PC-3 (cell line): ENCODE measurements around the gene SCGB1D4. TPM values are rescaled to one million over a fixed set of nuclear protein-coding genes. Genes with fewer than 3 reads are reported as not detected.
"Not testable (repeated sequence)": the region's sequence is repeated elsewhere in the genome, so short reads cannot be mapped to it uniquely, and the experiment has no call there.

ENCODE experiments used
- ATAC-seq: fragments of 200-7000 bp; cut with Tn5 transposase; 2 replicates; pipeline ENCODE4 v1.9.1; 2020; ENCODE audit warnings: mild to moderate bottlenecking, moderate library complexity
- Bru-seq: library from RNA; stranded (reverse); fragments of 400-500 nt; gene quantifications from one replicate; lab custom pipeline; 2021; lab: Mats Ljungman, UMichigan
- BruChase-seq, 2 experiments: library from RNA; stranded (reverse); fragments of 400-500 nt; gene quantifications; one replicate each; lab custom pipeline; 2021; lab: Mats Ljungman, UMichigan
- BruUV-seq: library from RNA; stranded (reverse); fragments of 400-500 nt; replicated peaks from 2 replicates; lab custom pipeline; 2021; lab: Mats Ljungman, UMichigan
- CTCF ChIA-PET: fragments of 300-600 bp; sonication (Branson Sonifier 250); formaldehyde crosslinking; loops from one replicate; lab custom pipeline; 2022; ENCODE audit warnings: antibody characterized with exemption; lab: Charles Lee
- POLR2A ChIA-PET: fragments of 300-600 bp; sonication (Branson Sonifier 250); formaldehyde crosslinking; loops from one replicate; lab custom pipeline; 2022; ENCODE audit warnings: antibody characterized with exemption; ENCODE audit not compliant: unreplicated experiment; lab: Charles Lee
- DNase-seq: peaks from one replicate; pipeline ENCODE4 v3.0.0-alpha.2; 2015
- H2AFZ ChIP-seq: fragments of 300-600 bp; sonication (generic); 2 replicates; pipeline ENCODE4 v1.6.0; 2016; ENCODE audit warnings: antibody characterized with exemption, low read length
- H3F3A ChIP-seq: fragments of 300-600 bp; sonication (generic); one replicate; pipeline ENCODE4 v1.6.0; 2017; ENCODE audit warnings: antibody characterized with exemption, low read length, control low read depth, mild to moderate bottlenecking; ENCODE audit not compliant: unreplicated experiment
- H3K27ac ChIP-seq: fragments of 300-600 bp; sonication (generic); 2 replicates; pipeline ENCODE4 v1.5.1; 2016; ENCODE audit warnings: mild to moderate bottlenecking, low read length
- H3K27me3 ChIP-seq: fragments of 300-600 bp; sonication (generic); 2 replicates; pipeline ENCODE4 v1.6.1; 2016; ENCODE audit warnings: low read length, mixed read lengths
- H3K36me3 ChIP-seq: fragments of 300-600 bp; sonication (generic); 2 replicates; pipeline ENCODE4 v1.6.1; 2016; ENCODE audit warnings: low read depth, mixed run types, low read length, mixed read lengths
- H3K4me1 ChIP-seq: fragments of 300-600 bp; sonication (generic); 2 replicates; pipeline ENCODE4 v1.5.1; 2016; ENCODE audit warnings: low read length; ENCODE audit not compliant: insufficient read depth
- H3K4me2 ChIP-seq: fragments of 300-600 bp; sonication (generic); 2 replicates; pipeline ENCODE4 v1.6.0; 2016; ENCODE audit warnings: low read length
- H3K4me3 ChIP-seq: fragments of 300-600 bp; sonication (generic); 2 replicates; pipeline ENCODE4 v1.5.1; 2016; ENCODE audit warnings: mild to moderate bottlenecking, low read length, mixed read lengths
- H3K79me2 ChIP-seq: fragments of 300-600 bp; sonication (generic); 2 replicates; pipeline ENCODE4 v1.6.1; 2017; ENCODE audit warnings: low read length, mixed read lengths
- H3K9ac ChIP-seq: fragments of 300-600 bp; sonication (generic); 2 replicates; pipeline ENCODE4 v1.6.0; 2016; ENCODE audit warnings: mild to moderate bottlenecking, low read length
- H3K9me2 ChIP-seq: fragments of 300-600 bp; sonication (generic); replicated peaks from 2 replicates; pipeline ENCODE4 v1.6.1; 2016; ENCODE audit warnings: mixed run types, low read length, mixed read lengths
- H3K9me3 ChIP-seq: fragments of 300-600 bp; sonication (generic); 2 replicates; pipeline ENCODE4 v1.6.1; 2016; ENCODE audit warnings: low read length, mixed read lengths
- H4K20me1 ChIP-seq: fragments of 300-600 bp; sonication (generic); 2 replicates; pipeline ENCODE4 v1.6.1; 2016; ENCODE audit warnings: low read length, mixed read lengths
- EZH2 ChIP-seq: fragments of 300-600 bp; sonication (generic); IDR thresholded peaks from one replicate; pipeline ENCODE4 v1.6.1; 2017; ENCODE audit warnings: antibody characterized with exemption, mild to moderate bottlenecking, low read length; ENCODE audit not compliant: unreplicated experiment
- EZH2phosphoT487 ChIP-seq: fragments of 300-600 bp; sonication (generic); IDR thresholded peaks from 2 replicates; pipeline ENCODE4 v1.6.1; 2018; ENCODE audit warnings: mild to moderate bottlenecking, antibody characterized with exemption, low read length, borderline replicate concordance
- intact Hi-C: fragments of 100-400 bp; cut with micrococcal nuclease; formaldehyde crosslinking; loops from 2 replicates; pipeline ENCODE4 v1.9.0; 2023
- long read RNA-seq: library from polyadenylated mRNA; unstranded; transcript quantifications from one replicate; pipeline ENCODE4 v2.0.0, GENCODE V29; 2021; ENCODE audit not compliant: unreplicated experiment
- total RNA-seq: library from RNA; depleted of rRNA; stranded (reverse); fragments of >200 nt; gene quantifications from 2 replicates; pipeline ENCODE4 v1.2.3, GENCODE V29; 2014; rRNA removed
- TF ChIP-seq, protein P1 (sequence below): fragments of 300-600 bp; sonication (generic); conservative IDR thresholded peaks from 2 replicates; pipeline ENCODE4 v1.5.1; 2017; ENCODE audit warnings: antibody characterized with exemption, low read depth, mild to moderate bottlenecking, low read length

SCGB1D4 gene, protein sequence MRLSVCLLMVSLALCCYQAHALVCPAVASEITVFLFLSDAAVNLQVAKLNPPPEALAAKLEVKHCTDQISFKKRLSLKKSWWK
- total RNA-seq (not detected in 2 replicates), Bru-seq, nascent RNA (not detected), BruChase-seq, experiment 1, labeled RNA remaining after a 6-hour chase (not detected), BruChase-seq, experiment 2, labeled RNA remaining after a 2-hour chase (not detected)
- long read RNA-seq, result 0 reads

- CTCF ChIA-PET, result no interaction called here
- POLR2A ChIA-PET, result no interaction called here
- BruUV-seq, result no TSS peak
Measured at GRCh38 chr11:62298975-62299374, at the start of gene SCGB1D4. TSS of gene SCGB1D4 (minus strand) at chr11:62299075. CDS start at chr11:62299010, 65 bp downstream.

DNA sequence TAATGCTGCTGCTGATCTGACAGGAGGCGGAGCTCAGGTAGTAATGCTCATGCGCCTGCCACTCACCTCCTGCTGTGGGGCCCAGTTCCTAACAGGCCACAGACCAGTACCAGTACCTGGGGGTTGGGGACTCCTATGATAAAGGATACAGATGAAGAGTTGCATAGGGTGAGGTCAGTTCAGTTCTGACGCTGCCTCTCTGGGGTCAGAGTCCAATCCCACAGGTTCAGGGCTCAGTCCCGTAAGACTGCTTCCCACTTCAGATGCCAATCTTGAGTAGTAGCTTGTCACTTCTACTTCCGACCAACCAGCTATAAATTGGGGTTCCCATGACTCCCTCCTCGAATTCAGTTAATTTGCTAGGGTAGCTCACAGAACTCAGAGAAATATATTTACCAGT lies 47.0 kb upstream of the SCGB1D4 start:
- no peaks in the 10 kb centered on the region for H3F3A ChIP-seq
- H3K79me2 ChIP-seq, result no peaks in the 10 kb centered on the region
- no peaks in the 10 kb centered on the region for H4K20me1 ChIP-seq
- TF ChIP-seq EZH2phosphoT487, result no peak
- TF ChIP-seq, protein P1, sequence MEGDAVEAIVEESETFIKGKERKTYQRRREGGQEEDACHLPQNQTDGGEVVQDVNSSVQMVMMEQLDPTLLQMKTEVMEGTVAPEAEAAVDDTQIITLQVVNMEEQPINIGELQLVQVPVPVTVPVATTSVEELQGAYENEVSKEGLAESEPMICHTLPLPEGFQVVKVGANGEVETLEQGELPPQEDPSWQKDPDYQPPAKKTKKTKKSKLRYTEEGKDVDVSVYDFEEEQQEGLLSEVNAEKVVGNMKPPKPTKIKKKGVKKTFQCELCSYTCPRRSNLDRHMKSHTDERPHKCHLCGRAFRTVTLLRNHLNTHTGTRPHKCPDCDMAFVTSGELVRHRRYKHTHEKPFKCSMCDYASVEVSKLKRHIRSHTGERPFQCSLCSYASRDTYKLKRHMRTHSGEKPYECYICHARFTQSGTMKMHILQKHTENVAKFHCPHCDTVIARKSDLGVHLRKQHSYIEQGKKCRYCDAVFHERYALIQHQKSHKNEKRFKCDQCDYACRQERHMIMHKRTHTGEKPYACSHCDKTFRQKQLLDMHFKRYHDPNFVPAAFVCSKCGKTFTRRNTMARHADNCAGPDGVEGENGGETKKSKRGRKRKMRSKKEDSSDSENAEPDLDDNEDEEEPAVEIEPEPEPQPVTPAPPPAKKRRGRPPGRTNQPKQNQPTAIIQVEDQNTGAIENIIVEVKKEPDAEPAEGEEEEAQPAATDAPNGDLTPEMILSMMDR, result no peak
- no peak for TF ChIP-seq EZH2
- no peak overlapping the region for H3K9ac ChIP-seq
- ChIA-PET CTCF (interaction anchor here (0.7 kb wide), 1 partner anchor 24 kb away, joined by 7 read pairs; no protein-coding TSS in a partner anchor), POLR2A (no interaction called here)
- H3K27me3 ChIP-seq, result no peaks in the 10 kb centered on the region
- no peak overlapping the region for H3K27ac ChIP-seq
- H3K9me3 ChIP-seq, result no peaks in the 10 kb centered on the region
- no peak overlapping the region for H2AFZ ChIP-seq
- BruUV-seq, result no TSS peak
- intact Hi-C loops, result no loop called here
- H3K4me3 ChIP-seq, result no peak overlapping the region
- H3K4me2 ChIP-seq, result no peak overlapping the region
- no peaks in the 10 kb centered on the region for H3K36me3 ChIP-seq
- H3K9me2 ChIP-seq, result no peaks in the 10 kb centered on the region
- DNase-seq, result no peak
- no peak for ATAC-seq
- H3K4me1 ChIP-seq, result no peaks in the 10 kb centered on the region

More at GRCh38 chr11:62298975-62299374, at the start of gene SCGB1D4:
- Histone ChIP-seq H4K20me1 (no peaks in the 10 kb centered on the region), H3F3A (no peaks in the 10 kb centered on the region), H3K9me2 (no peaks in the 10 kb centered on the region), H3K79me2 (no peaks in the 10 kb centered on the region), H3K4me1 (no peaks in the 10 kb centered on the region), H3K4me3 (no peak within 1 kb of the TSS), H2AFZ (no peak within 1 kb of the TSS), H3K4me2 (no peak within 1 kb of the TSS), H3K9ac (no peak within 1 kb of the TSS), H3K27me3 (peaks cover 61% of the 10 kb centered on the region), H3K9me3 (no peaks in the 10 kb centered on the region), H3K27ac (no peak within 1 kb of the TSS), H3K36me3 (no peaks in the 10 kb centered on the region)
- DNase-seq, result no peak
- intact Hi-C loops, result no loop called here
- TF ChIP-seq, protein P1, result no peak
- no peak for TF ChIP-seq EZH2
- TF ChIP-seq EZH2phosphoT487, result no peak
- ATAC-seq, result no peak

GRCh38 chr11:62344210-62344609 lies 45.3 kb upstream of the SCGB1D4 start:
- Histone ChIP-seq H3K4me1 (no peaks in the 10 kb centered on the region), H3K9ac (no peak overlapping the region), H3K4me2 (no peak overlapping the region), H3K9me2 (no peaks in the 10 kb centered on the region), H3F3A (no peaks in the 10 kb centered on the region), H3K27ac (no peak overlapping the region), H3K9me3 (no peaks in the 10 kb centered on the region), H4K20me1 (no peaks in the 10 kb centered on the region), H3K79me2 (no peaks in the 10 kb centered on the region), H3K36me3 (no peaks in the 10 kb centered on the region), H3K4me3 (no peak overlapping the region), H2AFZ (no peak overlapping the region), H3K27me3 (no peaks in the 10 kb centered on the region)
- no peak for ATAC-seq
- no peak for DNase-seq
- ChIA-PET POLR2A (no interaction called here), CTCF (no interaction called here)
- intact Hi-C loops, result no loop called here
- BruUV-seq, result no TSS peak
- TF ChIP-seq EZH2phosphoT487 (no peak), EZH2 (no peak)
- TF ChIP-seq, protein P1, result no peak

DNA sequence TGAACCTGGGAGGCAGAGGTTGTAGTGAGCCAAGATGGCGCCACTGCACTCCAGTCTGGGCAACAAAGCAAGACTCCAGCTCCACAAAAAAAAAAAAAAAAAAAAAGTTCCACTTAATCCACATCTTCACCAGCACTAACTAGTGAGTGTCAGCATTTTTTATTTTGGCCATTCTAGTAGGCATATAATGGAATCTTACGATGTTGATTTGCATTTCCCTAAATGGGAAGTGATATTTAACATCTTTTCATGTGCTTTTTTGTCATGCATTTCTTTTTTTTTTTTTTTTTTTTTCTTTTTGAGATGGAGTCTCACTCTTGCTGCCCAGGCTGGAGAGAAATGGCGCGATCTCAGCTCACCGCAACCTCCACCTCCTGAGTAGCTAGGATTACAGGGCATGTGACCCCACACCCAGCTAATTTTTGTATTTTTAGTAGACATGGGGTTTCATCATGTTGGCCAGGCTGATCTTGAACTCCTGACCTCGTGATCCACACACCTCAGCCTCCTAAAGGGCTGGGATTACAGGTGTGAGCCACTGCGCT lies 44.8 kb upstream of the SCGB1D4 start:
- H4K20me1 ChIP-seq, DNase-seq, H3F3A ChIP-seq, H3K36me3 ChIP-seq, H3K4me3 ChIP-seq, H3K27ac ChIP-seq, POLR2A ChIA-PET, CTCF ChIA-PET, H3K4me2 ChIP-seq, ATAC-seq, H3K79me2 ChIP-seq, H2AFZ ChIP-seq, H3K27me3 ChIP-seq, intact Hi-C loops, H3K9me2 ChIP-seq, BruUV-seq, H3K9me3 ChIP-seq, H3K9ac ChIP-seq, H3K4me1 ChIP-seq: not testable (repeated sequence)
